HG03060 (cell line): Measurements from ENCODE around the gene TMEM213.
A peak's percentile ranks its signal among the peaks of the same experiment; 100 is the strongest.

Experiments used
- ATAC-seq: cut with Tn5 transposase; IDR thresholded peaks from one replicate; pipeline ENCODE4 v1.9.1; 2021; ENCODE audit warnings: low read depth, moderate number of reproducible peaks; ENCODE audit not compliant: unreplicated experiment

The TMEM213 gene

GRCh38 chr7:138797715-138798320 lies at the start of gene TMEM213, which contains the start of gene ATP6V0A4:
TMEM213 (plus strand) TSS chr7:138797994; CDS start chr7:138798105, 111 bp downstream.
ATP6V0A4 (minus strand) TSS chr7:138798196; CDS start chr7:138771247, 26,949 bp downstream.
- ATAC-seq: no peak

- ATAC-seq: no peak
Observed at GRCh38 chr7:138748666-138749065, 49.1 kb upstream of the TMEM213 start.

GRCh38 chr7:138749960-138750359 lies 47.8 kb upstream of the TMEM213 start:
- no peak for ATAC-seq

GRCh38 chr7:138750473-138750872 lies 47.3 kb upstream of the TMEM213 start:
- ATAC-seq: no peak

- ATAC-seq: no peak
Observed at GRCh38 chr7:138750901-138751464, 46.8 kb upstream of the TMEM213 start.

- ATAC-seq: peak; percentile 93
Observed at GRCh38 chr7:138752518-138753149, 45.2 kb upstream of the TMEM213 start.

GRCh38 chr7:138753150-138753518 lies 44.7 kb upstream of the TMEM213 start:
- ATAC-seq: no peak

- no peak for ATAC-seq
Observed at GRCh38 chr7:138753610-138754009, 44.2 kb upstream of the TMEM213 start.

- no peak for ATAC-seq
Observed at GRCh38 chr7:138755331-138755747, 42.5 kb upstream of the TMEM213 start.

GRCh38 chr7:138755842-138756590 lies 41.8 kb upstream of the TMEM213 start:
- ATAC-seq: no peak

- no peak for ATAC-seq
Observed at GRCh38 chr7:138756591-138757242, 41.1 kb upstream of the TMEM213 start.

- no peak for ATAC-seq
Observed at GRCh38 chr7:138768241-138768640, 29.6 kb upstream of the TMEM213 start.

GRCh38 chr7:138770904-138771303 lies 26.9 kb upstream of the TMEM213 start:
- no peak for ATAC-seq

GRCh38 chr7:138773176-138773575 lies 24.6 kb upstream of the TMEM213 start:
- ATAC-seq: no peak

- ATAC-seq: no peak
Observed at GRCh38 chr7:138773817-138774216, 24.0 kb upstream of the TMEM213 start.

- no peak for ATAC-seq
Observed at GRCh38 chr7:138776166-138776833, 21.5 kb upstream of the TMEM213 start.

- no peak for ATAC-seq
Observed at GRCh38 chr7:138781004-138781403, 16.8 kb upstream of the TMEM213 start.

GRCh38 chr7:138784692-138785091 lies 13.1 kb upstream of the TMEM213 start:
- ATAC-seq: no peak

GRCh38 chr7:138785587-138786437 lies 12.0 kb upstream of the TMEM213 start:
- ATAC-seq: no peak
